ENCODE measurements around the gene ANKRD31.
"Not testable (repeated sequence)": the region's sequence is repeated elsewhere in the genome, so short reads cannot be mapped to it uniquely, and the experiment has no call there.

DNA sequence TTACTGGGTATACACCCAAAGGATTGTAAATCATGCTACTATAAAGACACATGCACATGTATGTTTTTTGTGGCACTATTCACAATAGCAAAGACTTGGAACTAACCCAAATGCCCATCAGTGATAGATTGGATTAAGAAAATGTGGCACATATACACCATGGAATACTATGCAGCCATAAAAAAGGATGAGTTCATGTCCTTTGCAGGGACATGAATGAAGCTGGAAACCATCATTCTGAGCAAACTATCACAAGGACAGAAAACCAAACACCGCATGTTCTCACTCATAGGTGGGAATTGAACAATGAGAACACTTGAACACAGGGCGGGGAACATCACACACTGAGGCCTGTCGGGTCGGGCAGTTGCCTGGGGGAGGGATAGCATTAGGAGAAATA is 61.8 kb downstream of the ANKRD31 start:
- not testable (repeated sequence) for TF ChIP-seq ISL1 (CRISPR knock-in tag; IDR thresholded peaks at IDR 0.05); PPARA (CRISPR knock-in tag; IDR thresholded peaks at IDR 0.05; ENCODE audit: borderline replicate concordance); RARB (CRISPR knock-in tag; IDR thresholded peaks at IDR 0.05); GLIS3 (CRISPR knock-in tag; IDR thresholded peaks at IDR 0.05); ZFP3 (CRISPR knock-in tag; IDR thresholded peaks at IDR 0.05); ARNTL (CRISPR knock-in tag; IDR thresholded peaks at IDR 0.05; ENCODE audit: borderline replicate concordance, low read depth)
- TF ChIP-seq, protein P1, sequence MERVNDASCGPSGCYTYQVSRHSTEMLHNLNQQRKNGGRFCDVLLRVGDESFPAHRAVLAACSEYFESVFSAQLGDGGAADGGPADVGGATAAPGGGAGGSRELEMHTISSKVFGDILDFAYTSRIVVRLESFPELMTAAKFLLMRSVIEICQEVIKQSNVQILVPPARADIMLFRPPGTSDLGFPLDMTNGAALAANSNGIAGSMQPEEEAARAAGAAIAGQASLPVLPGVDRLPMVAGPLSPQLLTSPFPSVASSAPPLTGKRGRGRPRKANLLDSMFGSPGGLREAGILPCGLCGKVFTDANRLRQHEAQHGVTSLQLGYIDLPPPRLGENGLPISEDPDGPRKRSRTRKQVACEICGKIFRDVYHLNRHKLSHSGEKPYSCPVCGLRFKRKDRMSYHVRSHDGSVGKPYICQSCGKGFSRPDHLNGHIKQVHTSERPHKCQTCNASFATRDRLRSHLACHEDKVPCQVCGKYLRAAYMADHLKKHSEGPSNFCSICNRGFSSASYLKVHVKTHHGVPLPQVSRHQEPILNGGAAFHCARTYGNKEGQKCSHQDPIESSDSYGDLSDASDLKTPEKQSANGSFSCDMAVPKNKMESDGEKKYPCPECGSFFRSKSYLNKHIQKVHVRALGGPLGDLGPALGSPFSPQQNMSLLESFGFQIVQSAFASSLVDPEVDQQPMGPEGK (CRISPR knock-in tag; IDR thresholded peaks at IDR 0.05; ENCODE audit: borderline replicate concordance) = not testable (repeated sequence)
- TF ChIP-seq, protein P2, sequence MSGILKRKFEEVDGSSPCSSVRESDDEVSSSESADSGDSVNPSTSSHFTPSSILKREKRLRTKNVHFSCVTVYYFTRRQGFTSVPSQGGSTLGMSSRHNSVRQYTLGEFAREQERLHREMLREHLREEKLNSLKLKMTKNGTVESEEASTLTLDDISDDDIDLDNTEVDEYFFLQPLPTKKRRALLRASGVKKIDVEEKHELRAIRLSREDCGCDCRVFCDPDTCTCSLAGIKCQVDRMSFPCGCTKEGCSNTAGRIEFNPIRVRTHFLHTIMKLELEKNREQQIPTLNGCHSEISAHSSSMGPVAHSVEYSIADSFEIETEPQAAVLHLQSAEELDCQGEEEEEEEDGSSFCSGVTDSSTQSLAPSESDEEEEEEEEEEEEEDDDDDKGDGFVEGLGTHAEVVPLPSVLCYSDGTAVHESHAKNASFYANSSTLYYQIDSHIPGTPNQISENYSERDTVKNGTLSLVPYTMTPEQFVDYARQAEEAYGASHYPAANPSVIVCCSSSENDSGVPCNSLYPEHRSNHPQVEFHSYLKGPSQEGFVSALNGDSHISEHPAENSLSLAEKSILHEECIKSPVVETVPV (CRISPR knock-in tag; IDR thresholded peaks at IDR 0.05) = not testable (repeated sequence)
- TF ChIP-seq, protein P3, sequence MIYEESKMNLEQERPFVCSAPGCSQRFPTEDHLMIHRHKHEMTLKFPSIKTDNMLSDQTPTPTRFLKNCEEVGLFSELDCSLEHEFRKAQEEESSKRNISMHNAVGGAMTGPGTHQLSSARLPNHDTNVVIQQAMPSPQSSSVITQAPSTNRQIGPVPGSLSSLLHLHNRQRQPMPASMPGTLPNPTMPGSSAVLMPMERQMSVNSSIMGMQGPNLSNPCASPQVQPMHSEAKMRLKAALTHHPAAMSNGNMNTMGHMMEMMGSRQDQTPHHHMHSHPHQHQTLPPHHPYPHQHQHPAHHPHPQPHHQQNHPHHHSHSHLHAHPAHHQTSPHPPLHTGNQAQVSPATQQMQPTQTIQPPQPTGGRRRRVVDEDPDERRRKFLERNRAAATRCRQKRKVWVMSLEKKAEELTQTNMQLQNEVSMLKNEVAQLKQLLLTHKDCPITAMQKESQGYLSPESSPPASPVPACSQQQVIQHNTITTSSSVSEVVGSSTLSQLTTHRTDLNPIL (CRISPR knock-in tag; IDR thresholded peaks at IDR 0.05; ENCODE audit: low read depth) = not testable (repeated sequence)
